Thyroid gland (tissue), 4 donors: Measurements from ENCODE around the gene SMTN. TPM values are rescaled to one million over a fixed set of nuclear protein-coding genes. Genes with fewer than 3 reads are reported as not detected.

ENCODE experiments used
- DNase-seq, 2 donors: peaks; one replicate each; pipeline ENCODE4 v3.0.0-alpha.2; 2019
- H3K27ac ChIP-seq, 3 donors: fragments of 200-600 bp; sonication (generic); 1 replicate in 2 of 3; 2 replicates in 1 of 3; pipeline ENCODE4 v1.5.1; 2016 to 2019; ENCODE audit warnings: mild to moderate bottlenecking in 1 of 3, moderate library complexity in 1 of 3
- H3K27me3 ChIP-seq: fragments of 200-600 bp; sonication (generic); one replicate; pipeline ENCODE4 v1.5.1; 2019
- H3K36me3 ChIP-seq, 2 donors: fragments of 200-600 bp; sonication (generic); one replicate each; pipeline ENCODE4 v1.5.1; 2016 to 2019
- H3K4me1 ChIP-seq, 2 donors: fragments of 200-600 bp; sonication (generic); one replicate each; pipeline ENCODE4 v1.5.1; 2017 to 2019
- H3K4me3 ChIP-seq, 3 donors: fragments of 200-600 bp; sonication (generic); replicated peaks in 1 of 3; 1 replicate in 2 of 3; 2 replicates in 1 of 3; pipeline ENCODE4 v1.5.1; 2016; ENCODE audit warnings: mild to moderate bottlenecking in 1 of 3
- H3K9me3 ChIP-seq: fragments of 200-600 bp; sonication (generic); one replicate; pipeline ENCODE4 v1.5.1; 2017
- CTCF ChIP-seq, 6 experiments: fragments of 200-600 bp in 3 of 6; fragments of 450-650 bp in 3 of 6; sonication (generic) in 3 of 6; IDR thresholded peaks; one replicate each; pipeline ENCODE4 v1.5.1; 2016 to 2019; ENCODE audit warnings: antibody characterized with exemption in 6 of 6, mild to moderate bottlenecking in 2 of 6, inconsistent platforms in 1 of 6, moderate library complexity in 1 of 6
- POLR2A ChIP-seq, 2 donors: fragments of 450-650 bp; IDR thresholded peaks; one replicate each; pipeline ENCODE4 v1.6.1; 2017; ENCODE audit warnings: antibody characterized with exemption in 2 of 2, mild to moderate bottlenecking in 2 of 2, moderate library complexity in 1 of 2
- WGBS, 2 donors: methylation state at CpG; one replicate each; pipeline ENCODE4 v1.1.5; 2017; 5-methylcytosine and 5-hydroxymethylcytosine counted together
- intact Hi-C: fragments of 100-400 bp; cut with DNase I; formaldehyde crosslinking; loops from one replicate; pipeline ENCODE4 v1.15.1; 2023
- total RNA-seq, 4 donors: library from RNA; depleted of rRNA; stranded (reverse); fragments of >200 nt; gene quantifications; one replicate each; pipeline ENCODE4 v1.2.3, GENCODE V29; 2016

The SMTN gene
- total RNA-seq, 4 donors from 2014 or later: 46.2 to 60.3 (median 54.2) TPM

DNA sequence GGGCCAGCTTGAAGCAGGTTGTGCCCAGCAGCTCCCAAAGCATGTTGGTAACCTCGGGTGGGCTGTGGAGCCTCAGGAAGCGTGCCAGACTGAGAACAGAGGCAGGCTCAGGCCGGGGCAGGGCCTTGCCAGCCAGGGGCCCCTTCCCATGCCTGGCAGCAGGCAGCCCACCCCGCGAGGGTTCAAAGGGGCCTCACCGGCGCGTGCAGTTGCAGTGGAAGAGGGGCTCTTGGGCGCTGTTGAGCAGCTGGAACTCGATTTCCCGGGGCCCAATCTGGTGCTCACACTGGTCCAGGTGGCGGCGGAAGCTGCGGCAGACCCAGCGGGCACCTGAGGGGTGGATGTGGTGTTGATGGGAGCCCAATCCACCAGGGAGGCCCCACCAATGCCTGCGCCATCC, 55.6 kb downstream of the SMTN start:
- H3K36me3 ChIP-seq: peaks cover 10 to 14% of the 10 kb centered on the region in 2 donors

DNA sequence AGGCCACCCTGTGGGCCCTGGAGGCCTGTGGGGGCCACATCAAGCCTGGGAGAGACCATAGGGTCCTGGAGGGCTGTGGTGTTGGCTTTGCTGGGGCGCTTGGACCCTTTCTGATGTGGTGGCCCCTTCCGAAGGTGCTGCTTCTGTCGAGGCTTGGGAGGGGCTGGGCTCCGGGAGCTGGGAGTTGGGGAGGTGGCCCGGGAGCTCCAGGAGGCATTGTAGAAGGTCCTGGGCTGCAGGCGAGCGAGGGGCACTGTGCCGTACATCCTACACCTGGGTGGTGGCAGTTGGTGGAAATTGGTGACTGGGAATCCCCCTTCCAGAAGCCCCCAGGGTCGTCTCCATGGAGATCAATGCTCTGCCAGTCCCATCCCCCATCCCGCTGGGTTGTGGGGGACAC, 56.6 kb downstream of the SMTN start:
- intact Hi-C loops: no loop called here
- 75 to 97% methylated on average over 6 to 9 of the region's 10 CpGs for WGBS, 2 donors

More for the DNA sequence above, 55.6 kb downstream of the SMTN start:
- H3K9me3 ChIP-seq: no peaks in the 10 kb centered on the region
- intact Hi-C loops: no loop called here
- 89 to 92% methylated on average over 13 to 14 of the region's 16 CpGs for WGBS, 2 donors
- no peak overlapping the region for H3K27ac ChIP-seq
- H3K4me3 ChIP-seq: no peak overlapping the region
- H3K4me1 ChIP-seq: peaks cover 10 to 32% of the 10 kb centered on the region in 2 donors
- H3K27me3 ChIP-seq: no peaks in the 10 kb centered on the region
- no peak for TF ChIP-seq POLR2A (IDR thresholded peaks at IDR 0.05)
- no peak for TF ChIP-seq CTCF (IDR thresholded peaks at IDR 0.05)
- peak in 1 of 2 donors; percentile 17 for DNase-seq

GRCh38 chr22:31138126-31138525, 57.0 kb downstream of the SMTN start:
- H3K36me3 ChIP-seq: peaks cover 9 to 14% of the 10 kb centered on the region in 2 donors
- DNase-seq: no peak
- intact Hi-C loops: no loop called here
- TF ChIP-seq CTCF (IDR thresholded peaks at IDR 0.05): no peak
- TF ChIP-seq POLR2A (IDR thresholded peaks at IDR 0.05): no peak
- peaks cover 7 to 24% of the 10 kb centered on the region in 2 donors for H3K4me1 ChIP-seq
- H3K27ac ChIP-seq: no peak overlapping the region
- 86% methylated on average over 7 of the region's 10 CpGs; no CpG with 5 or more reads in 1 of the 2 donors for WGBS, 2 donors
- no peak overlapping the region for H3K4me3 ChIP-seq
- H3K9me3 ChIP-seq: no peaks in the 10 kb centered on the region
- H3K27me3 ChIP-seq: no peaks in the 10 kb centered on the region

More for the DNA sequence above, 56.6 kb downstream of the SMTN start:
- Histone ChIP-seq H3K4me1 (peaks cover 5 to 24% of the 10 kb centered on the region in 2 donors), H3K4me3 (no peak overlapping the region), H3K9me3 (no peaks in the 10 kb centered on the region), H3K27ac (no peak overlapping the region), H3K27me3 (no peaks in the 10 kb centered on the region), H3K36me3 (peaks cover 10 to 14% of the 10 kb centered on the region in 2 donors)
- peak in 1 of 2 donors; percentile 7 for DNase-seq
- TF ChIP-seq CTCF (IDR thresholded peaks at IDR 0.05) (no peak), POLR2A (IDR thresholded peaks at IDR 0.05) (no peak)

- Histone ChIP-seq H3K27me3 (no peaks in the 10 kb centered on the region), H3K4me3 (no peak overlapping the region), H3K4me1 (peaks cover 10 to 30% of the 10 kb centered on the region in 2 donors), H3K9me3 (no peaks in the 10 kb centered on the region), H3K36me3 (peaks cover 0 to 6% of the 10 kb centered on the region in 2 donors), H3K27ac (no peak overlapping the region)
- no peak for DNase-seq
- TF ChIP-seq CTCF (IDR thresholded peaks at IDR 0.05) (no peak), POLR2A (IDR thresholded peaks at IDR 0.05) (no peak)
- intact Hi-C loops: no loop called here
- 54 to 80% methylated on average over 3 of the region's 3 CpGs for WGBS, 2 donors
These were observed 57.9 kb downstream of the SMTN start for GRCh38 chr22:31139066-31139465.

- Histone ChIP-seq H3K4me3 (no peak within 1 kb of the TSS), H3K4me1 (peaks cover 10 to 30% of the 10 kb centered on the region in 2 donors), H3K27ac (peak within 1 kb of the TSS in 2 of 3 donors; percentile 23 to 39), H3K9me3 (no peaks in the 10 kb centered on the region), H3K27me3 (no peaks in the 10 kb centered on the region), H3K36me3 (no peaks in the 10 kb centered on the region)
- intact Hi-C loops: loop anchor here (5.0 kb wide), 1 partner anchor 33 kb away; the partner anchor contains the start of gene SELENOM
- TF ChIP-seq CTCF (IDR thresholded peaks at IDR 0.05) (peak in 2 of 6 experiments; percentile 23 to 44), POLR2A (IDR thresholded peaks at IDR 0.05) (peak in 1 of 2 donors; percentile 39)
- 25 to 40% methylated on average over 15 to 16 of the region's 24 CpGs for WGBS, 2 donors
- peak; percentile 84 to 90 for DNase-seq
These were observed 59.0 kb downstream of the SMTN start, which contains the start of gene PLA2G3 for GRCh38 chr22:31139866-31140716. PLA2G3 (minus strand) TSS chr22:31140508; CDS start chr22:31140354, 154 bp downstream.
